B cell (primary cell): ENCODE results near the gene GARIN5A. TPM values are rescaled to one million over a fixed set of nuclear protein-coding genes. Genes with fewer than 3 reads are reported as not detected.
A peak's percentile ranks its signal among the peaks of the same experiment; 100 is the strongest.

Experiments used
- ATAC-seq: fragments of 200-7000 bp; cut with Tn5 transposase; one replicate; pipeline ENCODE4 v1.10.0; 2021; ENCODE audit warnings: low read depth, mild to moderate bottlenecking, moderate number of reproducible peaks, moderate library complexity
- CTCF ChIA-PET: fragments of 350-600 bp; sonication (Branson Sonifier 250); formaldehyde crosslinking; loops from one replicate; lab custom pipeline; 2021; ENCODE audit warnings: antibody characterized with exemption, inconsistent platforms; lab: Charles Lee
- POLR2A ChIA-PET: fragments of 350-600 bp; sonication (Branson Sonifier 250); formaldehyde crosslinking; loops from one replicate; lab custom pipeline; 2021; ENCODE audit warnings: antibody characterized with exemption; lab: Charles Lee
- DNase-seq: peaks from one replicate; pipeline ENCODE4 v3.0.0; 2013
- H2AFZ ChIP-seq: 2 replicates; pipeline ENCODE4 v1.6.1; 2012; ENCODE audit warnings: mild to moderate bottlenecking, low read depth, low read length; ENCODE audit not compliant: insufficient read depth, poor library complexity, severe bottlenecking
- H3K27ac ChIP-seq, 2 donors: 1 replicate in 1 of 2; 2 replicates in 1 of 2; pipeline ENCODE4 v1.5.1; 2012 to 2013; ENCODE audit warnings: low read length in 2 of 2, mild to moderate bottlenecking in 2 of 2, moderate library complexity in 1 of 2
- H3K27me3 ChIP-seq, 4 experiments: fragments of 200-600 bp in 1 of 4; sonication (generic) in 1 of 4; replicated peaks in 1 of 4; 1 replicate in 2 of 4; 2 replicates in 2 of 4; pipeline versions ENCODE4 v1.6.1 to v1.7.0; 2013 to 2016; ENCODE audit warnings: low read length in 3 of 4, mild to moderate bottlenecking in 2 of 4, mixed read lengths in 1 of 4, moderate library complexity in 1 of 4; ENCODE audit not compliant: insufficient read depth in 4 of 4, control insufficient read depth in 3 of 4; ENCODE audit errors: control extremely low read depth in 1 of 4
- H3K36me3 ChIP-seq, 2 experiments: replicated peaks in 1 of 2; 1 replicate in 1 of 2; 2 replicates in 1 of 2; pipeline versions ENCODE4 v1.6.1 to v1.7.1; 2013; ENCODE audit warnings: low read length in 1 of 2; ENCODE audit not compliant: insufficient read depth in 2 of 2, control insufficient read depth in 1 of 2; ENCODE audit errors: control extremely low read depth in 1 of 2, extremely low read depth in 1 of 2
- H3K4me1 ChIP-seq, 2 donors: fragments of 200-600 bp in 1 of 2; sonication (generic) in 1 of 2; 1 replicate in 1 of 2; 2 replicates in 1 of 2; pipeline versions ENCODE4 v1.5.1 to v1.6.1; 2013 to 2017; ENCODE audit warnings: low read length in 2 of 2; ENCODE audit not compliant: control insufficient read depth in 2 of 2, insufficient read depth in 2 of 2
- H3K4me2 ChIP-seq: replicated peaks from 2 replicates; pipeline ENCODE3; 2012; ENCODE audit warnings: mild to moderate bottlenecking, low read depth, low read length; ENCODE audit not compliant: poor library complexity, severe bottlenecking
- H3K4me3 ChIP-seq, 5 experiments: fragments of 200-600 bp in 1 of 5; sonication (generic) in 1 of 5; 1 replicate in 3 of 5; 2 replicates in 2 of 5; pipeline versions ENCODE4 v1.5.1 to v1.7.0; 2011 to 2016; ENCODE audit warnings: low read length in 4 of 5, mild to moderate bottlenecking in 4 of 5, low read depth in 2 of 5, control low read depth in 1 of 5, moderate library complexity in 1 of 5; ENCODE audit not compliant: insufficient read depth in 1 of 5; ENCODE audit errors: control extremely low read depth in 1 of 5, extremely low read depth in 1 of 5
- H3K79me2 ChIP-seq: fragments of 200-600 bp; sonication (generic); one replicate; pipeline ENCODE4 v1.6.0; 2016; ENCODE audit warnings: low read length; ENCODE audit not compliant: control insufficient read depth, insufficient read depth
- H3K9ac ChIP-seq: fragments of 200-600 bp; sonication (generic); 2 replicates; pipeline ENCODE4 v1.6.1; 2017; ENCODE audit warnings: mild to moderate bottlenecking, low read length, moderate library complexity
- H3K9me3 ChIP-seq, 3 donors: one replicate each; pipeline versions ENCODE4 v1.6.1 to v1.7.1; 2013; ENCODE audit warnings: low read length in 2 of 3; ENCODE audit not compliant: control insufficient read depth in 2 of 3, insufficient read depth in 1 of 3; ENCODE audit errors: control extremely low read depth in 1 of 3
- H4K20me1 ChIP-seq: 2 replicates; pipeline ENCODE4 v1.6.0; 2012; ENCODE audit warnings: mild to moderate bottlenecking, low read length; ENCODE audit not compliant: insufficient read depth, control insufficient read depth, poor library complexity, severe bottlenecking
- H3K27ac Mint-ChIP-seq: one replicate; pipeline ENCODE4 v1.8.0; 2021; ENCODE audit warnings: mixed read lengths
- H3K27me3 Mint-ChIP-seq: one replicate; pipeline ENCODE4 v1.8.0; 2021; ENCODE audit warnings: mixed read lengths
- H3K4me1 Mint-ChIP-seq: one replicate; pipeline ENCODE4 v1.8.0; 2021; ENCODE audit warnings: mixed read lengths
- H3K4me3 Mint-ChIP-seq: one replicate; pipeline ENCODE4 v1.8.0; 2021; ENCODE audit warnings: mixed read lengths
- H3K9me3 Mint-ChIP-seq: one replicate; pipeline ENCODE4 v1.8.0; 2022; ENCODE audit warnings: mixed read lengths; ENCODE audit not compliant: insufficient read depth
- EZH2 ChIP-seq: IDR thresholded peaks from 2 replicates; pipeline ENCODE4 v1.6.1; 2012; ENCODE audit warnings: borderline replicate concordance, low read depth, mild to moderate bottlenecking, moderate library complexity, low read length; ENCODE audit not compliant: insufficient read depth, poor library complexity, severe bottlenecking
- WGBS: methylation state at CpG from one replicate; pipeline ENCODE4 v1.1.5; 2013; ENCODE audit warnings: missing lambda C conversion rate; ENCODE audit not compliant: insufficient coverage; 5-methylcytosine and 5-hydroxymethylcytosine counted together
- intact Hi-C: fragments of 100-400 bp; cut with micrococcal nuclease; formaldehyde crosslinking; loops from one replicate; pipeline ENCODE4 v1.10.0; 2022
- polyA plus RNA-seq: library from polyadenylated mRNA; depleted of rRNA; stranded (reverse); fragments of >200 nt; gene quantifications from 2 replicates; pipeline ENCODE4 v1.2.3, GENCODE V29; 2012
- total RNA-seq, 2 donors: library from RNA; stranded (reverse); fragments of 120-200 nt in 1 of 2; gene quantifications; 1 replicate in 1 of 2; 2 replicates in 1 of 2; pipeline versions ENCODE4 v1.2.3 to v1.2.4, GENCODE V29; 2013 to 2022
- TF ChIP-seq, protein P1 (sequence below): fragments of 200-600 bp; IDR thresholded peaks from one replicate; pipeline ENCODE4 v1.8.0; 2022; ENCODE audit warnings: antibody characterized with exemption, mild to moderate bottlenecking

Gene GARIN5A
- total and polyA plus RNA-seq, 2 donors (not counting 1 experiment from before 2014, with no cell fraction given): 0.22 to 0.34 TPM

DNA sequence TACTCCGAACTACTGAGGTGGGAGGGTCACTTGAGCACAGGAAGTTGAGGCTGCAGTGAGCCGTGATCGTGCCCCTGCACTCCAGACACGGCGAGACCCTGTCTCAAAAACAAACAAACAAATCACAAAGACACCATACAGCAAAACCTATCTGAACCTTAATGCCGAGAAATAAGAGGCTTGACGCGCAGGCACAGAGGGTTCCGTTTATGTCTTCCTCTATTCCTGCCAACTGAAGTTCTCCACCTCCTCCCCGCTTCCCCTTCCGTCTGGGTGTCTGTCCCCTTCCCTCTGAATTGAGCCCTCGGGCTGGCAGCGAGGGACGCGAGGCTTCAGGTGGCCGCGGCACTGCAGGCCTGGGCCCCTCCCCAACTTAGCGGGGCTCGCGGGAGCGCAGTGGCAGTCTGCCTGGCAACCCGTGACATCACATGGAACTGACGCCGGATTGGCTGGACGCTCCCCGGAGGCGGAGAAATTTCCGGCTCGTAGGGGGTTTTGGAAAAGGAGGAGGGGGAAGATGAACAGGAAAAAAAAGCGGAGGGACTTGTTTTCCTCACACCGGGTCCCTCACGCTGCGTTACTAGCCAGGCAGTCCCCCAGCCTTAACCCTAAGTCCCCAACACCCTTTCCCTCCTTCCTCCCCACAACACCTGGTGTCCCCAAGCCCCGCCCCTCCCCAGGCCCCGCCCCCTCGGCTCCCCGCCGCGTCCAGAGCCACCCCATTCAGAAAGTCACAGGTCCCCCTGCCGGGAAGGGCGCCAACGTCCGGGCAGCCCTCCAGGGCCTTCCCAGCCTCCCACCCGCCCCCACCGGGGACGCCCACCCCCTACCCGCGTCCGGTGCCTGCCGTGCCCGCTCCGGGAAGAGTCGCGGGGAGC lies 45.1 kb downstream of the GARIN5A start:
- peaks cover 2 to 25% of the 10 kb centered on the region in 2 experiments for H3K36me3 ChIP-seq
- POLR2A ChIA-PET: interaction anchor here (0.5 to 6.0 kb wide), 7 partner anchors 14 to 117 kb away, joined by 3 to 96 read pairs (median 7); partner anchors contain the start of gene SPIB
- Mint-ChIP-seq H3K4me1 (peaks cover 84% of the 10 kb centered on the region), H3K27ac (peak overlapping the region; percentile 99), H3K9me3 (no peaks in the 10 kb centered on the region), H3K27me3 (no peaks in the 10 kb centered on the region), H3K4me3 (peak overlapping the region; percentile 97)
- peak overlapping the region; percentile 72 for H3K9ac ChIP-seq
- H3K4me1 ChIP-seq: peaks cover 70 to 93% of the 10 kb centered on the region in 2 donors
- no peaks in the 10 kb centered on the region for H3K79me2 ChIP-seq
- H3K4me2 ChIP-seq: peak overlapping the region; percentile 92
- H2AFZ ChIP-seq: peak overlapping the region; percentile 40
- H3K9me3 ChIP-seq: peaks cover 0 to 16% (median 0%) of the 10 kb centered on the region in 3 donors
- WGBS: 2% methylated on average over 36 of the region's 54 CpGs
- peak; percentile 65 for ATAC-seq
- H4K20me1 ChIP-seq: peaks cover 11% of the 10 kb centered on the region
- intact Hi-C loops: loop anchor here (1.0 to 5.0 kb wide), 5 partner anchors 16 to 79 kb away; partner anchors contain the start of genes JOSD2 and NR1H2
- H3K27ac ChIP-seq: peak overlapping the region; percentile 97 to 99
- H3K4me3 ChIP-seq: peak overlapping the region; percentile 35 to 66 (median 61)
- CTCF ChIA-PET: interaction anchor here (0.6 to 3.5 kb wide), 4 partner anchors 10 to 74 kb away, joined by 3 to 9 read pairs (median 6); no protein-coding TSS in a partner anchor
- H3K27me3 ChIP-seq: no peaks in the 10 kb centered on the region
- TF ChIP-seq EZH2: no peak
- TF ChIP-seq, protein P1, sequence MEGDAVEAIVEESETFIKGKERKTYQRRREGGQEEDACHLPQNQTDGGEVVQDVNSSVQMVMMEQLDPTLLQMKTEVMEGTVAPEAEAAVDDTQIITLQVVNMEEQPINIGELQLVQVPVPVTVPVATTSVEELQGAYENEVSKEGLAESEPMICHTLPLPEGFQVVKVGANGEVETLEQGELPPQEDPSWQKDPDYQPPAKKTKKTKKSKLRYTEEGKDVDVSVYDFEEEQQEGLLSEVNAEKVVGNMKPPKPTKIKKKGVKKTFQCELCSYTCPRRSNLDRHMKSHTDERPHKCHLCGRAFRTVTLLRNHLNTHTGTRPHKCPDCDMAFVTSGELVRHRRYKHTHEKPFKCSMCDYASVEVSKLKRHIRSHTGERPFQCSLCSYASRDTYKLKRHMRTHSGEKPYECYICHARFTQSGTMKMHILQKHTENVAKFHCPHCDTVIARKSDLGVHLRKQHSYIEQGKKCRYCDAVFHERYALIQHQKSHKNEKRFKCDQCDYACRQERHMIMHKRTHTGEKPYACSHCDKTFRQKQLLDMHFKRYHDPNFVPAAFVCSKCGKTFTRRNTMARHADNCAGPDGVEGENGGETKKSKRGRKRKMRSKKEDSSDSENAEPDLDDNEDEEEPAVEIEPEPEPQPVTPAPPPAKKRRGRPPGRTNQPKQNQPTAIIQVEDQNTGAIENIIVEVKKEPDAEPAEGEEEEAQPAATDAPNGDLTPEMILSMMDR: no peak
- DNase-seq: peak; percentile 96
